ENCODE measurements around the gene RMI2. TPM values are rescaled to one million over a fixed set of nuclear protein-coding genes. Genes with fewer than 3 reads are reported as not detected.
"Not testable (repeated sequence)": the region's sequence is repeated elsewhere in the genome, so short reads cannot be mapped to it uniquely, and the experiment has no call there.

RMI2 gene
- total RNA-seq (2014; rRNA removed) = 14.2 and 14.3 TPM in 2 replicates
- 6.9 TPM for polyA plus RNA-seq (2012)

DNA sequence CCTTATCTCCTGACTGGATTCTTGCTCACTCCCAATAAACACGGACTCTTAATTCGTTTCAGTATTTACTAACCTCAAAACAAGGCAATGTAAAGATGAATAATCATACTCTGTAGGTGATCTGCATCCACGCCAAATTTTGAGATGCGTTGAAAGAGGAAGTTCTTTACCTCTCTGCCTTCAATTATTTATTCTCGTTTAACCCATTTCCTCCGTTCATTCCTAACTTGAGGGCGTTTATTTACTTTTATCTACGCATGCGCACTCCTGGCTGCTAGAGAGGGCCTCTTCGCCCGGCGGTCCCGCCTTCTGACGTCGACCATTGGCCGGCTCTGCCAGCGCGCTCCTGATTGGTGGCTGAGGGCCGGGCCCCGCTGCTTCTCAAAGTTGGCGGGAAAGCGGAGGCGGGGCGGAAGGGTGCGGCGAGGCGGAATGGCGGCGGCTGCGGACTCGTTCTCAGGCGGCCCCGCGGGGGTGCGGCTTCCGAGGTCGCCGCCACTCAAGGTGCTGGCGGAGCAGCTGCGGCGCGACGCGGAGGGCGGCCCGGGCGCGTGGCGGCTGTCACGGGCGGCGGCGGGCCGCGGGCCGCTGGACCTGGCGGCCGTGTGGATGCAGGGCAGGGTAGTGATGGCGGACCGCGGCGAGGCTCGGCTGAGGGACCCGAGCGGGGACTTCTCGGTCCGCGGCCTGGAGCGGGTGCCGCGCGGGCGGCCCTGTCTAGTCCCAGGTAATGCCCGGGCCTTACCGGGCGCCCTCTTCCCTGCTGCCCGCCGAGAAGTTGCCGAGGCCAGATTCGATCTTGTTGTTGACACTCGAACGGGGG lies at the start of gene RMI2:
RMI2 (plus strand) TSS at position 420 of the 823 bp plus-strand sequence; CDS start at position 433, 13 bp downstream.
- peak; percentile 91 for DNase-seq (ENCODE audit: low read depth)

- DNase-seq (ENCODE audit: low read depth) = no peak
Measured at GRCh38 chr16:11295672-11296071, 49.6 kb upstream of the RMI2 start.

GRCh38 chr16:11296351-11296705 lies 48.9 kb upstream of the RMI2 start:
- no peak for DNase-seq (ENCODE audit: low read depth)

DNA sequence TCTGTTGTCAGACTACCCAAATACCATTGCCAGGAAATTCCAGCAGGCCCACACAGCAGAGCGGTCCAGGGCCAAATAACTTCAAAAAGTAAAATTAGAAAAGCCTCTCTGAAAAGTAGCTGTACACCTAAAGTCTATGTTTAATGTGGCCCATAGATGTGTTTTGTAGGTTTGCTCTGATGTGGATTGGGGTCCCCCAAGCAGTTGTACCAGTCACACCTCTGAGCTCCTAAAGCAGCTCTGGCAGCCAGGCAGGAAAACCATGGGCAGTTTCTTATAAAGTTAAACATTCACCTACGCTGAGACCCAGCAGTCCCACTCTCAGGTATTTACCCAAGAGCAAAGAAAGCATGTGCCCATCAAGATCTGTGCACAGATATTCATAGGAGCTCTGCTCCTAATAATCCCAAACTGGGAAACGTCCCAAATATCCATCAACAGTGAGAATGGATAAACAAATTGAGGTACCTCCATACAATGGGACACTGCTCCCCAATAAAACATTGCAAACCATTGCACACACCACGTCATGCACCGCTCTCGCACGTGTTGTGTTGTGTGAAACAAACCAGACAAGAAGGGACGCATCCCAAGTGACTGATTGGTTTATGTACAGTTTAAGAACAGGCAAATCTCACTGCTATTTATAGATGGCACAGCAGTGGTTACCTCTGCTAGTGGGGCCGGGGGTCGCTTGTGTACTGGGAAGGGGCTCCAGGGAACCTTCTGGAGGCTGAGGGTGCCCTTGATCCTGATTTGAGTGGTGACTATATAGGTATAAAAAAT lies 48.4 kb upstream of the RMI2 start:
- DNase-seq (ENCODE audit: low read depth) = no peak

GRCh38 chr16:11297492-11298142 lies 47.6 kb upstream of the RMI2 start:
- no peak for DNase-seq (ENCODE audit: low read depth)

DNA sequence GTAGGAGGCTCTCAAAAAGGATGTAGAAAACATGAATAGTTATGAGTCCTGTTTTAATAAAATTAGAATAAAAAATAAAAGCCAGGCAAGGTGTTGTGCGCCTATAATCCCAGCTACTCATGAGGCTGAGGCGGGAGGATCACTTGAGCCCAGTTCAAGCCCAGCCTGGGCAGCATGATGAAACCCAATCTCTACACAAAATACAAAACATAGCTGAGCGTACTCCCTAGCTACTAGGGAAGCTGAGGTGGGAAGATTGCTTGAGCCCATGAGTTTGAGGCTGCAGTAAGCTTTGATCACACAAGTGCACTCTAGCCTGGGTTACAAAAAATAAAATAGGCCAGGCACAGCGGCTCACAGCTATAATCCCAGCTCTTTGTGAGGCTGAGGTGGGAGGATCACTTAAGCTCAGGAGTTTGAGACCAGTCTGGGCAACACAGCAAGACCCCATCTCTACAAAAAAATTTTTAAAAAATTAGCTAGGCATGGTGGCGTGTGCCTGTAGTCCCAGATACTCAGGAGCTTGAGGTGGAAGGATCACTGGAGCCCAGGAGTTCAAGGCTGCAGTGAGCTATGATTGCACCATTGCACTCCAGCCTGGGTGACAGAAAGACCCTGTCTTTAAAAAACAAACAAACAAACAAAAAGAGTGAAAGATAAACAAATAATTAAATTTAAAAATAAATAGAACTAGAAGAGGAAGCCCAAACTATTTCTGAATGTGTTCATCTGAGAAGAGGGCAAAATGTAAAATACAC lies 46.9 kb upstream of the RMI2 start:
- DNase-seq (ENCODE audit: low read depth) = no peak

- not testable (repeated sequence) for DNase-seq (ENCODE audit: low read depth)
Measured at GRCh38 chr16:11298950-11299547, 46.2 kb upstream of the RMI2 start.

DNA sequence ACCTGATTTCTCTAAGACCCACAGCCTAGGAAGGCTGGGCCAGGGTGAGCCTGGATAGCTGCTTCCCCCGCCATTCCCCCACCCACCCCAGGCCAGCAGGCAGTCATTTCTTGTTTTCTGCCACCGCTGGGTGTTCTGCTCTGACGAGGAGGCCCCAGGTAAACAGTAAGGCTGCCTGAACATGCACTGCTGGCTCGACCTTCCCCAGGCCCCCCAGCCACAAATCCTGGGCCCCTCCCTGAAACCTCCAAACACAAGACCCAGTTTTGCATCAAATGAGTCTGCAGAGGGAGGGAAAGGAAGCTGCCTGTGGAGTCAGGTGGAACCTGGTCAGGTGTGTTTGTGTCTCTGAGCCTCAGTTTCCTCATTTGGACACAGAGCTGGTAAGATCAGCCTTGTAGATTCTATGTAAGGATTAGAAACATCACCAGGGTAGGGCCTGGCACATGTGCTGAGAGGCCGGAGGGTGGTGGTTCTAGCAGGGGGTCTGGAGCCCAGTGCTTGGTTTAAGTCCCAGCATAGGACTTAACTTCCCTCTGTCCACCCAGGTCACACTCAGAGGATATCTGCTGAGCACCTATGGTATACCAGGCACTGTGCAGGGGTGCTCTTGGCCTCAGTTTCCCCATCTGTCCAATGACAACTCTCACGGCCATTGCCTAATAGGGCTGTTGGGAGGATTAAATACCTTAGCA lies 45.2 kb upstream of the RMI2 start:
- DNase-seq (ENCODE audit: low read depth) = no peak

DNA sequence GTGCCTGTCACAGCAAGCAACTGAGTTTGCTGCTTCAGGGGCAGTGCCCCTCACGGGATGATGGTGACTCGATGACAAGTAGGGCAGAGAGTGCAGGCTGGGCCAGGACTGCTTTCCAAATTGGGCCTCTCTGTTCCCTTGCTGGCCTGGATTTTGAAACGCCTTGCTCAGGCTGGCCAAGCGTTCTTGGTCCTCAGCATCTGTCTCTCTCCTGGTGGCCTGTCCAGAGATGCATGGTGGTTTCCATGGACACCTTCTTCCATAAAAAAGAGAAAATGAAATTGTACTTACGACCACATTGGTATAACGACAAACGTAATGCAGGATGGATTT lies 44.7 kb upstream of the RMI2 start:
- no peak for DNase-seq (ENCODE audit: low read depth)

DNA sequence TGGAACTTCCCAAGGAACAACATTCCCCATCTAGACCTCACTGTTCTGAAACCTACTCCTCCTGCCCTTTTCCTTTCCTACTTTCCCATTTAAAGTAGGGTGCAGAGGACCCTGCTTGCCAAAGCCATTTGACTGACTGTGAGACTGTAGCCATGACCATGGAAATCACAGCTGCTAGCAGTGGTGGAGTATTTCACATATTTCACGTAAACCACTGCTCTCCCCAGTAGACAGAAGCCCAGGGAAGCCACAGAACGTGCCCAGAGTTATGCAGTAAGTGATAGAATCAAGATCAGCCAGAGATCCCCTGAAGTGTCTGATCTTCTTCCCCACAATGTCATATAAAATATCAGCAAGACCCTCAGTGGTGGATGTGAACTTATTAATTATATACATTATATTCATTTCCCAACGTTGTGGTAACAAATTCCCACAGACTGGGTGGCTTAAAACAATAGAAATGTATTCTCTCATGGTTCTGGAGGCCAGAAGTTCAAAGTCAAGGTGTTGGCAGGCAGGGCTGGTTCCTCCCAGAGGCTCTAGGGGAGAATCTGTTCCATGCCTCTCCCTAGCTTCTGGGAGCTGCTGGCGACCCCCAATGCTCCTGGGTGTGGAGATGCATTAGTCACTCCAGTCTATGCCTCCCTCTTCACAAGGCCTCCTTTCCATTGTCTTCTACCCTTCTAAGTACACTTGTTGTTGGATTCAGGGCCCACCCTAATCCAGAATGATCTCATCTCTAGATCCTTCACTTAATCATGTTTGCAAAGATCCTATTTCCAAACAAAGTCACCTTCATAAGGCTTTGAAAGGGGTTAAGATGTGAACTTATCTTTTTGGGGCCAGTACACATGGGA lies 43.4 kb upstream of the RMI2 start:
- DNase-seq (ENCODE audit: low read depth) = no peak

DNA sequence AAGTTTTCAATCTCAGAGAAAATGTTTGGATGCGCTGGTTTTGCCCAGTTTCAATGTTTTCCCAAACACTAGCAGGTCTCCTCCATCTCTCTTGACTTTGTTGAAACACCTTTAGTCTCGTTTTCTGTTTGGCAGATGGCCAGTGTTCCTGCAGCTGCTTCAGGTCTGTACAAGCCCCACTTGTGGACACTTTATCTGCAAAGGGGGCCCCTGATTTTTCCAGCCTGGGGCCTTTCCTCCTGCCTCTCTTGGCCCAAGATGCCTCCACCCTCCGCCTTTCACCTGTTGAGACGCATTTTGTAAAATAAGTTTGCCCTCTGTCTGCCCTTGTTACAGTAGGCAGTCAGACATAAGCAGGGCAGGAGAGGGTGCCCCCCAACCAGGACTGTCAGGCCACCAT lies 42.3 kb upstream of the RMI2 start:
- DNase-seq (ENCODE audit: low read depth) = no peak

DNA sequence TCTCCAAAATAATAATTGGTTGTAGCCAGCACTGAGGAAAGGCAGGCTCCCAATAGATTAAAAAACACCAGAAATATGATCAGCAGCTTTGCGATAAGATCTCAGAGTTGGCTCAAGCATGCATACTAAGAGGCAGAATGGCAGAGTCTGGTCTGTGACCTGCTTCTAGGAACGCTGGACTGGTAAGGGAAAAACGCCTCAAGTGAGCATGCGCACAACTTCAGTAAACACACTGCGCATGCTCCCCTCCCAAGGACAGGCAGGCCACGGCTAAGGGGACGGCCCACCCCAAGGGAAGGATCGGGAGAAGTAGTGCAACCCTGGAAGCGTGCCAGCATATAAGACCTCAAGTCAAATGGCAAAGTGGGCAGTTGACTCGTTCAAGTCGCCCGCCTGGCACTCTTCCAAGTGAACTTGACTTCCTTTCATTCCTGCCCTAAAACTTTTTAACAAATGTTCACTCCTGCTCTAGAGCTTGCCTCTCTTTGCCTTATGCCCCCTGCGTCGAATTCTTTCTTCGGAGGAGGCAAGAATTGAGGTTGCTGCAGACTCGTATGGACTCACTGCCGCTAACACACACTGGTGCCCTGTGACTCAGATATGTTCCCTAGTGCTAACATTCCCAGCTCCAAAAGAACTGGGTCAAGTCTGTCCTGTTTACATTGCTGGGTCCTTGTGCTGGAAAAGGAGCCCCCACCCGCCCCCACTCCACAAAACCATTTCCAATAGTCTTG lies 41.7 kb upstream of the RMI2 start:
- DNase-seq (ENCODE audit: low read depth) = no peak

DNA sequence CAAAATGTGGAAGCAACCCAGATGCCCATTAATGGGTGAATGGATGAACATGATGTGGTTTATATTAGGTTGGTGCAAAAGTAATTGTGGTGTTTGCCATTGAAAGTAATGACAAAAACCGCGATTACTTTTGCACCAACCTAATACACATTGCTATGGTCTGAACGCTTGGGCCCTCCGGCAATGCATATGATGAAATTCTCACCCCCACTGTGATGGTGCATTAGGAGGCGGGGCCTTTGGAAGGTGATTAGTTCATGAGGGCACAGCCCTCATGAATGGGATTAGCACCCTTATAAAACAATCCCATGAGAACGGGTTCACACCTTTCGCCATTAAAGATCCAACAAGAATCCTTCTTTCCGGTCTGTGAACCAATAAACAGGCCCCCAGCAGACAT lies 38.9 kb upstream of the RMI2 start:
- no peak for DNase-seq (ENCODE audit: low read depth)

DNA sequence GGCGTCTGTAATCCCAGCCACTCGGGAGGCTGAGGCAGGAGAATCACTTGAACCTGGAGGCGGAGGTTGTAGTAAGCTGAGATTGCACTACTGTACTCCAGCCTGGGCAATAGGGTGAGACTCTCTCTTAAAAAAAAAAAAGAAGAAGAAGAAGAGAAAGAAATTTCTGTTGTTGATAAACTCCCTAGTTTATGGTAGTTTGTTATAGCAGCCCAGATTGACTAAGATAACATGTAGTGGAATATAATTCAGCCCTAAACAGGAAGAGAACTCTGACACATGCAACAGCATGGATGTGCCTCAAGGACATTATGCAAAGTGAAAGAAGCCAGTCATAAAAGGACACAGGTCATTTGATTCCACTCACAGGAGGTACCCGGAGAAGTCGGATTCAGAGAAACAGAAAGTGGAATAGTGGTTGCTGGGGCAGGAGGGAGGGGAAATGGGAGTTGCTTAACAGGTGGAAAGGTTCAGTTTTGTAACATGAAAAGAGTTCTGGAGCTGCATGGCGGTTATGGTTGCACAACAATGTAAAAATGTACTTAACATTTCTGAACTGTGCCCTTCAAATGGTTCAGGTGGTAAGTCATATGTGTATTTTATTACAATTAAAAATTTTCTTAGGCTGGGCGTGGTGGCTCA lies 38.1 kb upstream of the RMI2 start:
- DNase-seq (ENCODE audit: low read depth) = no peak

GRCh38 chr16:11307639-11308492 lies 37.4 kb upstream of the RMI2 start:
- no peak for DNase-seq (ENCODE audit: low read depth)

DNA sequence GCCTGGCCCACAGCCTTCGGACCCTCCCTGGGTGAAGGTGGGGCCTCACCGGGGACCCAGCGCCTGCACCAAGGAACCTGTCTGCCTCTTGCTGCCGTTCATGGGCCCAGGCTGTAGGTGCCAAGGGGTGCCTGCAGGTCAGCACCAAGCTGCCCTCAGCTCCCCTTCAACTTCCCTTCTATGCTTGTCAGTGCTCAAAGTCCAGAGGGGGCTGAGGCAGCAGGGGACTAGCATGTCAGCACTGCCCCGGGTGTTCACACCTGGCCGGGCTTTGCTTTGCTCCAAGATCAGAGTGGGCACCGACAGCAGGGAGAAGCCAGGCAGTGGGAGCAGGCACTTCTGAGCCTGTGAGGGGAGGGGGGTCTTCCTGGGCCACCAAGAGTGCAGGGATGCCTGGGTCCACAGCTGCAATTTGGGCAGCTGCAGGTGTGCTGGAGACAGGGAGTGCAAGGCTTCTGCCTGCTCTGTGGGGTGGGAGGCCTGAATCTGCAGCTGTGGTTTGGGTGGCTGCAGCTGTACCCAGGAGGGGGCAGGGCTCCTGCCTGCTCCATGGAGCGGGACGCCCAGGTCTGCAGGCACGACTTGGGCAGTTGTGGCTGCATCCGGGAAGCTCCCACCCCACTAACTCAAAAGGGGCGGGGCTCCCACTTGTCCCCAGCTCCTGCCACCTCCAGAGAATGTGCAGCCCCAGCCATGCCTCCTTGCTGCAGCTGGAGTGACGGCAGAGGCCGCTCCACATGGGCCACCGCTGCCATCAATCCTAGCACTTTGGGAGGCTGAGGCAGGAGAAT lies 36.6 kb upstream of the RMI2 start:
- no peak for DNase-seq (ENCODE audit: low read depth)

All from LHCN-M2 (cell line).